Measurements from ENCODE around the gene UNC50.

DNA sequence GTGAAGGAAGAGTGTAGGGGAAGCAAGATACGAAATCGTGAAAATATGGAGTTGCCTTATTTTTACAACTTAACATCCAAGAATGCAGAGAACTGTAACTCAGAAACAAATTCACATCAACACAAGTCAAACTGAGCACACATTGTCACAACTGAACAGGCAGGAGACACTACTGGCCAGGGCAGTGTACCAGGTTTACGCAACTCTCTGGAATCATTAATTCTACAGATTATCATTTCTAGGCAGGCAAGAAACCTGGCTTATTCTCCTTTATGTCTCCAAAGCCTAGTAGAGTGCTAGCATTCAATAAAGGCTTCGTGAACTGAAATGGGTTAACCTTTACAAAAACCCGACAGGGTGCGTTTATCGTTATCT is 661 bp upstream of the UNC50 start:
- TF ChIP-seq, protein P1, sequence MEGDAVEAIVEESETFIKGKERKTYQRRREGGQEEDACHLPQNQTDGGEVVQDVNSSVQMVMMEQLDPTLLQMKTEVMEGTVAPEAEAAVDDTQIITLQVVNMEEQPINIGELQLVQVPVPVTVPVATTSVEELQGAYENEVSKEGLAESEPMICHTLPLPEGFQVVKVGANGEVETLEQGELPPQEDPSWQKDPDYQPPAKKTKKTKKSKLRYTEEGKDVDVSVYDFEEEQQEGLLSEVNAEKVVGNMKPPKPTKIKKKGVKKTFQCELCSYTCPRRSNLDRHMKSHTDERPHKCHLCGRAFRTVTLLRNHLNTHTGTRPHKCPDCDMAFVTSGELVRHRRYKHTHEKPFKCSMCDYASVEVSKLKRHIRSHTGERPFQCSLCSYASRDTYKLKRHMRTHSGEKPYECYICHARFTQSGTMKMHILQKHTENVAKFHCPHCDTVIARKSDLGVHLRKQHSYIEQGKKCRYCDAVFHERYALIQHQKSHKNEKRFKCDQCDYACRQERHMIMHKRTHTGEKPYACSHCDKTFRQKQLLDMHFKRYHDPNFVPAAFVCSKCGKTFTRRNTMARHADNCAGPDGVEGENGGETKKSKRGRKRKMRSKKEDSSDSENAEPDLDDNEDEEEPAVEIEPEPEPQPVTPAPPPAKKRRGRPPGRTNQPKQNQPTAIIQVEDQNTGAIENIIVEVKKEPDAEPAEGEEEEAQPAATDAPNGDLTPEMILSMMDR (IDR thresholded peaks at IDR 0.05): no peak
- TF ChIP-seq EP300 (IDR thresholded peaks at IDR 0.05) (no peak), POLR2A (IDR thresholded peaks at IDR 0.05) (no peak), POLR2AphosphoS5 (IDR thresholded peaks at IDR 0.05) (no peak)

Data from sigmoid colon (tissue), 4 donors.